GM19240 (cell line): Measurements from ENCODE around the gene GAL3ST2.

Experiments
- DNase-seq: peaks from one replicate; pipeline ENCODE4 v3.0.0; 2011; ENCODE audit warnings: low spot score; ENCODE audit not compliant: insufficient read length

Gene GAL3ST2

DNA sequence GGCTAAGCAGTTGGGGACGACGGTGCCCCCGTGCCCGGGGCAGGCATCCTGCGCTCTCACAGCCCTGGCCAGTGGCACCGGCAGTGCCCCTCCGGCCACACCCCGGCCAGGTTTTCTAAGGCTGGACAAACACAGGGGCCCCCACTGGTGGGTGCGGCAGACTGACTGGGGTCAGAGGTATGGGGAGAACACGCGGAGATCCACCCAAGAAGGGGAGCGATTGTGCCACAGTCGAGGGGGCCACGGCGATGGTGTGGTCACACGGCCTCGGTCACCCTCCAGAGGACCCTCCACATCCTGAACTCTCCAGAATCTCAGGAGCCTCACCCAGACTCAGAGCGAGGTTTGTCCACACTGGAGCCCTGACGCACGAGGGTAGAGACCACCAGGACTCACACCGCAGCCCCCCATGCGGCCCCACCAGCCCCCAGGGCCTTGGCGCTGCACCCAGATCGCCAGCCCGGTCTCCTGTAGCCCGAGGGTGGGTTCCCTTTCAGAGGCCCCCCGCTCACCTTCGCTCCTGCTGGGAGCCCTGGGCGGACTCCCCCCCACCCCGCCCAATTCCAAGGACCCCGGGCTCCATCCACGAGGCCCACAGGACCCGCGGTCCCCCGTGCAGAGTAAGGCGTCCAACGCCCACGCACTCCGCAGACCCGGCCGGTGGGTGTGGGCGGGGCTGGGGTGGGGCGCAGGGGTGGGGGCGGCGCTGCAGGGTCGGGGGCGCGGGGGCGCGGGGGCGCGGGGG, 66.9 kb downstream of the GAL3ST2 start:
- DNase-seq, result no peak

DNA sequence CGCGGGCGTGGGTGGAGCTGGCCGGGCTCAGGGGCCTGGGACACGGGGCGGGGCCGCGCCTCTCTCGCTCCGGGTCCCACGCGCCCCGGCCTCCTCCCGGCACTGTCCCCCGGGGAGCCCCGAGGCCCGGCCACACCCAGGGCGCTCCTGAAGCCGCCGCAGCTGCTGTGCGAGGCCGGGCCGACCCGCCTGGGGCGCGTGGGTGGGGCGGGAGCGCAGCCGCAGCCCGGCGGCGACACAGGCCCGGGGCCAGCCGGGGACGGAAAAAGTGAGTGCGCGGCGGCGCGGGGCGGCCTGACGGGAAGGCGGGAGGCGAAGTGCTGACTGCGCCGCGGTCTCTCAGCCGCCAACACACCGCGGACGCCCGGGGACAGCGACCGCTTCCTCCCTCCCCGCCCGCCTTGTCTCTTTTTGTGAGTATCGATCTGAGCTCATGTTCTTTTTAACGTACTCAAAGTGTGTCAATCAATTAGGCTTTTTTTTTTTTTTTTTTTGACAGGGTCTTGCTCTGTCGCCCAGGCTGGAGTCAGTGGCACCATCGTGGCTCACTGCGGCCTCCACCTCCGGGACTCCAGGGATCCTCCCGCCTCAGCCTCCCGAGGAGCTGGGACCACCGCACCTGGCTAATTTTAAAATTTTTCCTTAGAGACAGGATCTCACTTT, 67.6 kb downstream of the GAL3ST2 start:
- no peak for DNase-seq

DNA sequence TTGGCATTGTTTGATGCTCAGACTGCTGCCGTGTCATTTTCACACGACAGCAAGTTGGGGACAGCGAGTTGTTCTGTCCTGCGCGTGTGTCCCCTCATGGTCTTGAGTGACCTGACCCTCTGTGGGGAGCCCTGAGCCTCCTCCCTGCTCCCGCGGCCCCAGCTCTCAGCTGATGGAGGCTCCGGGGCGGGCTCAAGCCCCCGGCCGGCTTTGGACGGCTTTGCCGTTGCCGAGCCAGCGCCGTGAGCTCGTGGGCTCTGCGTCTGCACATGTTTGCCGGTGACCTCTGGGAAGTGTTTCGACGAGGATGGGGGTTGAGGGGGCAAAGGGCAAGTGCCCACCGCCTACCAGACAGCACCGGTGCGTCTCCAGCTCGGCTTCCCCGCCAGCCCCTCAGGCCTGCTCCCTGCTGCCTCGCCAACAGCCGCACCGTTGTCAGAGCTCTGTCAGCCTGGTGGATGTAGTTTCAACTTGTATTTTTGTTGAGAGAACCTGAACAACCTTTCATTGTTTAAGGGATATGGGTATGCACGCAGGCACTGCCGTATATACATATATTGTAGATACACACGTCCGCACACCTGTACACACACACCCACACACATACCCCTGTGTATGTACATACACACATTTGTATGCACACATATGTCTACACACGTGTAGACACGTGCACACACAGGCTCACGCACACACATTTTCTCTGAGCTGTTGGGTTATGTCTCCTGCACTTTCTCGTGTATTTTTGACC, 68.4 kb downstream of the GAL3ST2 start:
- DNase-seq, result no peak

DNA sequence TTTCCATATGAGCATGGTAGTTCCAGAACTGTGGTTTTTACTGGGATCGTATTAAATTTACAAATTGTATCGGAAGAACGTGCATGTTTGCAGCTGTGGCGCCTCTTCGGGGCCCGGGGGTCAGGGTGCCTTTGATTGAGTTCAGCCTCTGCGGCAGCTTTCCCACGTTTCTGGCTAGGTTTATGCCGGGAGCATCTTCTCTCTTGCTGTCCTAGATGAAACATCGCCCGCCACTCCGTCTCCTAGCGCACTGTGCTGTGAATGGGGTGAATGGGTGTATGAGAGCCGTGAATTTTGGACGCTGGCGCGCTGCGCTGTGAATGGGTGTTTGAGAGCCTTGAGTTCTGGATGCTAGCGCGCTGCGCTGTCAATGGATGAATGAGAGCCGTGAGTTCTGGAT, 69.8 kb downstream of the GAL3ST2 start:
- no peak for DNase-seq

DNA sequence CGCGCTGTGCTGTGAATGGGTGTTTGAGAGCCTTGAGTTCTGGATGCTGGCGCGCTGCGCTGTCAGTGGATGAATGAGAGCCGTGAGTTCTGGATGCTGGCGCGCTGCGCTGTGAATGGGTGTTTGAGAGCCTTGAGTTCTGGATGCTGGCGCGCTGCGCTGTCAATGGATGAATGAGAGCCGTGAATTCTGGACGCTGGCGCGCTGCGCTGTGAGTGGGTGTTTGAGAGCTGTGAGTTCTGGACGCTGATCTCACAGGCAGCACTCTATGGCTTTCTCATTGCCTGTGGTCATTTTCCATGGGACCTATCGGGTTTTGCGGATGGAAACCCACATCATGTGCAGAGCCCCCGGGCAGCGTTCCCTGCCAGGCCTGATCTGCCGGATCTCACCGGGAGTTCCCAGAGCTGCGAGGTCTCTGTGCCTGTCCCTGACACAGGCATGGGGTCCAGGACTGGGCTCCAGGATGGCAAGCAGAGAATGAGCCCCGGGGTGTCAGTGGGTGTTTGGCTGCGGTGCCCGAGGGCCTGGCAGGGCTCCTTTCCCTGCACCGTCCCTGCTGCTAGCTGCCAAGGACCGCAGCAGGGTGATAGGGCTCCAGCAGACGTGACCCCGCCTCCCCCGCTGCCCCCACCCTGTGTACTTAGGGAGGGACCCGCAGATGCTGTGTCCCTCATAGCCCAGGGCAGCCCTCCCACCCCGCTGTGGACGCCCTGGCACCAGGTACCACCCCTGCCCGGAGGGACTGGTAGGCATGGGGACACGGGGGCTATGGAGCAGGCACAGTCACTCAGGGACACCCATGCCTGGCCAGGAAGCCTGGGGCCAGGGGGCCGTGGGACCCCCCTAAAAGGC, 72.4 kb downstream of the GAL3ST2 start:
- no peak for DNase-seq

DNA sequence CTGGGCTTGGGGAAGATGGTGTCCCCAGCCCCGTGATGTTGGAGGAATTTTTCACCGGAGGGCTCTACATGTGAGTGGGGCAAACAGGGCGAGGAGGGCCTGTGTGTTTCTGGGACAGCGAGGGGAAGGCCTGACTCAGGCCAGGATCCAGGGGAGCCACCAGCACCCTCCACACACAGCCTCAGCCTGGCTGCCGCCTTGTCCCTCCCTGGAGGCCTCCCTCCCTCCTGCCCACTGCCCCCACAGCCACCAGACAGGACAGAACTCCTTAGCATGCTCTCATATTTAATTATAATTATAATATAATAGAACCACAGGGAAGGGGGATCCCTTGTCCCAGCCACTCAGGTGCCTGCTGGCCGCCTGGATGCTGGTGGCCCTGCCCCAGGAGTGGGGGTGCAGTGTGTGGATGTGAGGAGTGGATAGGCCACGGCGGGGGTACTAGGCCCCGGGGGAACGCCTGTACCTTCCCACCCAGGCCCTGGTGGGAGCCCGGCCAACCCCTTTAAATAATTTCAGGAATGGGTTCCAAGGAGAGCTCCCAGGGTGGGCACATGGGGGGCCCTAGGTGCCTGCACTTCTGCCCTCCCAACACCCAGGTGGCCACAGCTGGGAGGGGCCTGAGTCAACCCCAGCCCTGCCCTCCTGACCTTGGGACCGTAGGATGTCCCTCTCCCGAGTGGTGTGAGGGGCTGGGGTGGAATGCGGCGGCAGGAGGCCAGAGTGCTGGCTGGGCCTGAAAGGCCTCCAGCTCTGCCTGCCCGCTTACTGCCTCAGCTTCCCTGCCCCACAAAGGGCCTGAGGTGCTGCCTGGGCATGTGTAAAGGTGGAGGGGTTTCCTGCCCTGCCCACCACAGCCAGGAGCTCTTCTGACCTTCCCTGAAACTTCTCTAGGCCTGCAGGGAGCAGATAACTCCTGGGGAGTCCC, 73.3 kb downstream of the GAL3ST2 start:
- DNase-seq, result no peak

DNA sequence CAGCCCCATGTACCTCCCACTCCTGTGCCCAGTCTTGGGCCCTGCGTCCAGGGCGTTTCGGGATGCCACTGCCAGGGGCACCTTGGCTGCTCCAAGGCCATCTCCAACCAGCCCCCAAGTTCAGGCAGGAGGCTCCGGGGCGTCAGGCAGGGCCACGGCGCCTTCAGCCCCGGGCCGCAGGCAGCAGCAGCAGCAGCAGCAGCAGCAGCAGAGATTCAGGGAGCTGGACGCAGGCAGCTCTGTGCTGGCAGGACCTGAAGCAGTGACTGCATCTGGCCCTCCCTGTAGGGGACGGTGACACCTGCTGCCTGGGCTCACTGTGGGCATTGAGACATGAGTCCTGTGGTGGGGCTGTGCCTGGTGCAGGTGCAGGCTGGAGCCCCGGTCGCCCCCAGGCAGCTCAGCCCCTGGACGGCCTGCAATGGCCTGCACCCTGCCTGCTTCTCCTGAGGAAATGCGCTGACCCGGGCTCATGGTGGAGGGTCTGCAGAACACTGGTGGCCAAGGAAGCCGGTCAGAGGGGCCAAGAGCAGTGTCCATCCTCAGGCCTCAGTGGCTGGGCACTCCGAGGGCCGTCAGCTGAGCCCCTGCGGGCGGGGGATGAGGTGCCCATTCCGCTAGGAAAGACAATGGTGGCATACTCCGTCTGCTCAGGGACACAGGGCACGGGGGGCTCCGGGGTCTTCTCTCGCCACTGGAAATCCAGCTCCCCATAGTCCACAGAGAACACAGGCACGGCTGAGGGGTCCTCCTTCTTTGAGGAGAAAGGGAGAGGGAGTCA, 74.1 kb downstream of the GAL3ST2 start:
- DNase-seq, result no peak

DNA sequence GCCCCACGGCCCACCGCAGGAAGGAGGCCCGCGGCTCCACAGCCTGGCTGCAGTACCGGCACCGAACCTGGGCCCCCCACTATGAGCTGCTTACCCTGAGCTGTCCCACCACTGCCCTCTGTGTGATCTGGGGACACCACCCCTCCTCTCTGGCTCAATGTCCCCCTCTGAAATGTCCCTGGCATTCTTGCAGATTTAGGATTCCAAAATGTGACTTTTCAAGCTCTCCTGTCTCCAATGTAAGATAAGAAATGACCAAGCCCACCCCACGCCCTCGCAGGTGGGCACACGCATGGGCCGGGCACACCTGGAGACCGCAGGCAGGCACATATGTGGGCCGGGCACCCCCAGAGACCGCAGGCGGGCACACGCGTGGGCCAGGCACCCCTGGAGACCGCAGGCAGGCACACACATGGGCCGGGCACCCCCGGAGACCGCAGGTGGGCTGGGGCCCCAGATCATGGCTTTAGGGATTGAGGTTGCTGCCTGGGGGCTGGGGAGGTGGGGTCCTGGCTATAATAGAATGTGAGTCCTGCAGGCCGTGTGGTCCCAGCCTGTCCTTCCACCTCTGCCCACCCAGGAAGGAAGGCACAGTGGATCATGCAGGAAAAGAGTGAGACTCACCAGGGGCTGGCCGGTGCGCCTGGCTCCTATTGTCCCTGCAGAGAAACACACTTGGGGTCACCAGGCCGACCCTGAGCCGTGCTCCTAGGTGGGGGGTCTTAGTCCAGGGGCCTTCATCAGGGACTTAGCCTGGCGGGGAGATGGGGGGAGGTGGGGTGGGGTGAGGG, 74.9 kb downstream of the GAL3ST2 start:
- no peak for DNase-seq

DNA sequence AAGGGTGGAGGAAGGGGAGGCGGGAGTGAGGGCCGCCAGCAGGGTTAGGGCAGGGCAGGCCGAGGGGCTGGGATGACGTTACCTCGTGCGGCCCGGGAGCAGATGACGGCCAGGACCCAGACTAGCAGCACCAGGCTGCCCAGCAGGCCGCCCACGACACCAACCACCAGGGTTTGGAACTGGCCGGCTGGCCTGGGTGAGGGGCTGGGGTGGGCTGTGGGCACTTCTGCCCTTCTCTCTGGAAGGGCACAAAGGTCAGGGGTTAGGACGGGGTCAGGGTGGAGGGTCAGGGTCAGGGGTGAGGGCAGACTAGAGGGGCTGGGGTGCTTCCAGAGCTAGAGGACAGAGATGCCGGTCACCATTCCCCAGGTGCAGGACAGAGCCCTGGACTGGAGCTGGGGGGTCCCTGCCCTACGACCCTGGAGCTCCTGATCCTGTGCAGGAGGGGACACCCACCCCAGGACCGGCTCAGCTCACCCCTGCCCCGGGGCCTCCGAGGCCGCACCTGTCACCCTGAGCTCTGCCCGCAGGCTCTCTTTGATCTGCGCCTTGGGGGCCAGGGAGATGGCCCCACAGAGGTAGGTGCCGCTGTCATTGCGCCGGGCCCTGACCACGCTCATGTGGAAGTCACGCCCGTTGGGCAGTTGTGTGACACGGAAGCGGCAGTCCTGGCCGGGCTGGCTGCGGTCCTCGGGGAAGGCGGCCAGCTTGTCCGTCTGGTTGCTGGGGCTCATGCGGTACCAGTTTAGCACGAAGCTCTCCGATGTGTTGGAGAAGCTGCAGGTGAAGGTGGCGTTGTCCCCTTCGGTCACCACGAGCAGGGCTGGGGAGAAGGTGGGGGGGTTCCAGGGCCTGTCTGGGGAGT, 75.7 kb downstream of the GAL3ST2 start:
- no peak for DNase-seq

DNA sequence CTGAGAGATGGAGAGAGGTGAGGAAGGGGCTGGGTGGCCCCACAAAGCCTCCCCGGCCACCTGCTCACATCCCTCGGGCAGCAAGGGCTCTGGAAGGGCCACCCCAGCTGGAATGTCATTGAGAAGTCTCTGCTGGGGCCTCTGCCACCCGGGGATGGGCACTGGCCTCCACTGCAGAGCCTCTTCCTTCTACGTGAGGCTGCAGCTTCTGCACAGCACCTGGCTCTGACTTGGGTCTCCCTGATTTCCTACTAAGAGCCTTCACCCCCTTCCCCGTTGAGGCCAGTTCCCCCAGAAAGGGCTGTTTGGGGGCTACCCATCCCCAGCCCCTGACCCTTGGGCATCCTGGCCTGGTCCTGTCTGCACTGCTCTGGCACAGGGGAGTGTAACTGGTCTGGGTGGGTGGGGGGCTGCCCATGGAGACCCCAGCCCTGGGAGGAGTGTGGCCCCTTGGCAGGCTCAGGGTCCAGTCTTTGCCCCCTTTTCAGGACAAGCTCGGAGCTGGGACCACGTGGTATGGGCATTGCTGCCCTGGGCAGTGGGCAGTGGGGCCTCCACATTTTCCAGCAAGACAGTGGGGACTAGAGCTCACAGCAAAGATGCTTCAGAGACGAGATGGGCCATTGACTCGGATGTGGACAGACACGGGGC, 76.5 kb downstream of the GAL3ST2 start:
- no peak for DNase-seq
